HepG2 (cell line): ENCODE data around the gene CPNE4. TPM values are rescaled to one million over a fixed set of nuclear protein-coding genes. Genes with fewer than 3 reads are reported as not detected.

Experiments
- ATAC-seq: fragments of 200-7000 bp; cut with Tn5 transposase; 3 replicates; pipeline ENCODE4 v1.9.1; 2020; ENCODE audit warnings: mild to moderate bottlenecking, moderate library complexity
- BruUV-seq: library from RNA; stranded (reverse); fragments of 400-500 nt; replicated peaks from 2 replicates; lab custom pipeline; 2021; lab: Mats Ljungman, UMichigan
- CTCF ChIA-PET: fragments of 300-600 bp; formaldehyde crosslinking; extraction: SDS; loops from one replicate; lab custom pipeline; 2021; ENCODE audit warnings: low total read pairs, inconsistent platforms, low intra/inter-chr PET ratio; lab: Yijun Ruan, JAX
- POLR2A ChIA-PET: fragments of 350-600 bp; sonication (Branson Sonifier 250); formaldehyde crosslinking; loops from one replicate; lab custom pipeline; 2020; ENCODE audit warnings: antibody characterized with exemption, inconsistent platforms; lab: Yijun Ruan, JAX
- DNase-seq: peaks from one replicate; pipeline ENCODE4 v3.0.0-alpha.2; 2015; ENCODE audit warnings: low spot score
- FAIRE-seq: peaks from 3 replicates; lab custom pipeline; 2011; peaks lifted over from hg19 to GRCh38; lab: Jason Lieb, UNC
- H2AFZ ChIP-seq: one replicate; pipeline ENCODE4 v1.6.1; 2011; ENCODE audit warnings: low read length, inconsistent platforms
- H3K27ac ChIP-seq: fragments of 300-600 bp; 3 replicates; pipeline ENCODE4 v1.8.0; 2011; ENCODE audit warnings: mixed run types, mild to moderate bottlenecking, mixed read lengths, low read length, inconsistent platforms; ENCODE audit not compliant: insufficient read depth; ENCODE audit errors: extremely low read length
- H3K27me3 ChIP-seq, 2 experiments: fragments of 200-600 bp in 1 of 2; 2 replicates in 1 of 2; 3 replicates in 1 of 2; pipeline versions ENCODE4 v1.6.0 to v1.8.0; 2011; ENCODE audit warnings: low read length in 2 of 2, mild to moderate bottlenecking in 2 of 2, moderate library complexity in 2 of 2, inconsistent platforms in 1 of 2; ENCODE audit not compliant: insufficient read depth in 2 of 2, control insufficient read depth in 1 of 2
- H3K36me3 ChIP-seq, 2 experiments: fragments of 200-600 bp in 1 of 2; replicated peaks in 1 of 2; 2 replicates in 1 of 2; 3 replicates in 1 of 2; pipeline versions ENCODE4 v1.5.1 to v1.8.0; 2011; ENCODE audit warnings: low read length in 2 of 2, inconsistent platforms in 1 of 2; ENCODE audit not compliant: insufficient read depth in 2 of 2, control insufficient read depth in 1 of 2
- H3K4me1 ChIP-seq: 2 replicates; pipeline ENCODE4 v1.5.1; 2012; ENCODE audit warnings: low read length, inconsistent platforms; ENCODE audit not compliant: insufficient read depth
- H3K4me2 ChIP-seq: 2 replicates; pipeline ENCODE4 v1.6.0; 2011; ENCODE audit warnings: low read depth, low read length, inconsistent platforms
- H3K4me3 ChIP-seq, 3 experiments: fragments of 200-600 bp in 1 of 3; sonication (generic), shearing (Covaris generic) in 1 of 3; replicated peaks in 1 of 3; 2 replicates each; pipeline ENCODE4 v1.5.1; 2011 to 2016; ENCODE audit warnings: low read length in 3 of 3, inconsistent platforms in 2 of 3, low read depth in 2 of 3, mild to moderate bottlenecking in 2 of 3, control low read depth in 1 of 3, mixed read lengths in 1 of 3; ENCODE audit not compliant: insufficient read depth in 1 of 3
- H3K79me2 ChIP-seq: one replicate; pipeline ENCODE4 v1.6.1; 2011; ENCODE audit warnings: low read length, inconsistent platforms; ENCODE audit not compliant: insufficient read depth
- H3K9ac ChIP-seq: 2 replicates; pipeline ENCODE4 v1.6.0; 2011; ENCODE audit warnings: mild to moderate bottlenecking, low read depth, low read length, inconsistent platforms; ENCODE audit not compliant: insufficient read depth
- H3K9me3 ChIP-seq: 2 replicates; pipeline ENCODE4 v1.5.1; 2012; ENCODE audit warnings: mild to moderate bottlenecking, low read length
- H4K20me1 ChIP-seq: 2 replicates; pipeline ENCODE4 v1.6.0; 2011; ENCODE audit warnings: inconsistent platforms, mild to moderate bottlenecking, low read length, moderate library complexity; ENCODE audit not compliant: insufficient read depth
- BORCS8-MEF2B ChIP-seq: sonication (generic); formaldehyde crosslinking; IDR thresholded peaks from 2 replicates; pipeline ENCODE4 v1.8.0; 2022; ENCODE audit warnings: mild to moderate bottlenecking, missing genetic modification reagents
- DMAP1 ChIP-seq: IDR thresholded peaks from 2 replicates; pipeline ENCODE4 v1.6.1; 2016
- FOXA3 ChIP-seq: IDR thresholded peaks from 2 replicates; pipeline ENCODE4 v1.6.1; 2016; ENCODE audit warnings: missing genetic modification reagents, missing compliant biosample characterization
- NR2C2 ChIP-seq: sonication (generic); formaldehyde crosslinking; IDR thresholded peaks from 2 replicates; pipeline ENCODE4 v1.4.0; 2020; ENCODE audit warnings: missing genetic modification reagents, mild to moderate bottlenecking, moderate library complexity, borderline replicate concordance
- RBM39 ChIP-seq: fragments of 200-400 bp; formaldehyde crosslinking; IDR thresholded peaks from one replicate; pipeline ENCODE4 v1.6.1; 2018; ENCODE audit warnings: antibody characterized with exemption, mild to moderate bottlenecking, low read depth, low read length; ENCODE audit not compliant: poor library complexity, severe bottlenecking
- XRCC5 ChIP-seq: fragments of 200-400 bp; formaldehyde crosslinking; optimal IDR thresholded peaks from 2 replicates; pipeline ENCODE3; 2017; ENCODE audit warnings: mild to moderate bottlenecking, low read length
- ZBTB26 ChIP-seq: IDR thresholded peaks from 2 replicates; pipeline ENCODE4 v1.6.1; 2016; ENCODE audit warnings: missing compliant biosample characterization, missing genetic modification reagents, borderline replicate concordance
- ZNF275 ChIP-seq: sonication (generic); formaldehyde crosslinking; IDR thresholded peaks from 2 replicates; pipeline ENCODE4 v1.8.0; 2022; ENCODE audit warnings: missing genetic modification reagents, mild to moderate bottlenecking, inconsistent platforms, borderline replicate concordance
- ZNF564 ChIP-seq: sonication (generic); formaldehyde crosslinking; IDR thresholded peaks from 2 replicates; pipeline ENCODE4 v1.8.1; 2023; ENCODE audit warnings: mild to moderate bottlenecking, missing genetic modification reagents
- ZNF775 ChIP-seq: sonication (generic); formaldehyde crosslinking; IDR thresholded peaks from 2 replicates; pipeline ENCODE4 v1.4.0; 2020; ENCODE audit warnings: missing genetic modification reagents, mild to moderate bottlenecking, moderate library complexity, borderline replicate concordance
- ZNF780A ChIP-seq: sonication (generic); formaldehyde crosslinking; IDR thresholded peaks from 2 replicates; pipeline ENCODE4 v1.8.0; 2022; ENCODE audit warnings: mild to moderate bottlenecking, missing genetic modification reagents, moderate library complexity
- in situ Hi-C: cut with HindIII; loops from 2 replicates; pipeline ENCODE4 v1.10.0; 2017; ENCODE audit warnings: low pct_unique_long_range_greater_than_20kb; ENCODE audit not compliant: extremely low pct_ligation_motif_present
- intact Hi-C: fragments of 100-400 bp; cut with micrococcal nuclease; formaldehyde crosslinking; loops from one replicate; pipeline ENCODE4 v1.10.0; 2022; ENCODE audit not compliant: unreplicated experiment
- polyA plus RNA-seq, 8 experiments: library from polyadenylated mRNA; depleted of rRNA in 3 of 8; stranded (reverse) in 7 of 8; unstranded in 1 of 8; fragments of >200 nt; fragmentation: Illumina TruSeq in 4 of 8; extraction: Trizol in 4 of 8; gene quantifications; 2 replicates each; pipeline versions ENCODE4 v1.2.1 to v1.2.3, GENCODE V29; 2011 to 2016; ENCODE audit warnings: low read depth in 4 of 8, missing spikeins in 1 of 8, mixed read lengths in 1 of 8; ENCODE audit not compliant: insufficient read depth in 1 of 8
- total RNA-seq, 5 experiments: library from RNA; depleted of rRNA; stranded (reverse); fragments of >200 nt; fragmentation: Illumina TruSeq; extraction: Trizol; gene quantifications; 2 replicates each; pipeline ENCODE4 v1.2.3, GENCODE V29; 2016; ENCODE audit warnings: low read depth in 1 of 5
- TF ChIP-seq, protein P1 (sequence below): sonication (generic); formaldehyde crosslinking; conservative IDR thresholded peaks from 2 replicates; pipeline ENCODE4 v1.8.0; 2022; ENCODE audit warnings: missing genetic modification reagents

Gene CPNE4
- total and polyA plus RNA-seq, 2 of the 13 experiments (the other 11 are each of a cell fraction or from before 2014, with no cell fraction given): not detected

GRCh38 chr3:131755380-131755779 lies 279.4 kb downstream of the CPNE4 start:
- H3K9ac ChIP-seq: no peak overlapping the region
- H4K20me1 ChIP-seq: no peaks in the 10 kb centered on the region
- no peaks in the 10 kb centered on the region for H3K79me2 ChIP-seq
- DNase-seq: no peak
- no peak overlapping the region for H2AFZ ChIP-seq
- H3K4me2 ChIP-seq: no peak overlapping the region
- no peak overlapping the region for H3K27ac ChIP-seq
- intact Hi-C loops: no loop called here
- ATAC-seq: no peak
- no peaks in the 10 kb centered on the region for H3K27me3 ChIP-seq
- no TSS peak for BruUV-seq
- H3K4me3 ChIP-seq: no peak overlapping the region
- H3K9me3 ChIP-seq: no peaks in the 10 kb centered on the region
- in situ Hi-C loops: no loop called here
- no peak for TF ChIP-seq FOXA3 (CRISPR knock-in tag)
- no peak for TF ChIP-seq DMAP1 (CRISPR knock-in tag)
- TF ChIP-seq XRCC5: no peak
- no peak for TF ChIP-seq ZNF275 (CRISPR knock-in tag)
- TF ChIP-seq BORCS8-MEF2B: no peak
- no peak for TF ChIP-seq NR2C2 (CRISPR knock-in tag)
- no peak for TF ChIP-seq ZBTB26 (CRISPR knock-in tag)
- no peak for TF ChIP-seq ZNF775 (CRISPR knock-in tag)
- no peak for TF ChIP-seq ZNF564 (CRISPR knock-in tag)
- TF ChIP-seq RBM39: no peak
- TF ChIP-seq ZNF780A (CRISPR knock-in tag): no peak
- TF ChIP-seq, protein P1, sequence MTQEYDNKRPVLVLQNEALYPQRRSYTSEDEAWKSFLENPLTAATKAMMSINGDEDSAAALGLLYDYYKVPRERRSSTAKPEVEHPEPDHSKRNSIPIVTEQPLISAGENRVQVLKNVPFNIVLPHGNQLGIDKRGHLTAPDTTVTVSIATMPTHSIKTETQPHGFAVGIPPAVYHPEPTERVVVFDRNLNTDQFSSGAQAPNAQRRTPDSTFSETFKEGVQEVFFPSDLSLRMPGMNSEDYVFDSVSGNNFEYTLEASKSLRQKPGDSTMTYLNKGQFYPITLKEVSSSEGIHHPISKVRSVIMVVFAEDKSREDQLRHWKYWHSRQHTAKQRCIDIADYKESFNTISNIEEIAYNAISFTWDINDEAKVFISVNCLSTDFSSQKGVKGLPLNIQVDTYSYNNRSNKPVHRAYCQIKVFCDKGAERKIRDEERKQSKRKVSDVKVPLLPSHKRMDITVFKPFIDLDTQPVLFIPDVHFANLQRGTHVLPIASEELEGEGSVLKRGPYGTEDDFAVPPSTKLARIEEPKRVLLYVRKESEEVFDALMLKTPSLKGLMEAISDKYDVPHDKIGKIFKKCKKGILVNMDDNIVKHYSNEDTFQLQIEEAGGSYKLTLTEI (CRISPR knock-in tag): no peak
- ChIA-PET CTCF (no interaction called here), POLR2A (no interaction called here)
- H3K36me3 ChIP-seq: no peaks in the 10 kb centered on the region
- FAIRE-seq: no peak
- H3K4me1 ChIP-seq: no peaks in the 10 kb centered on the region
